VCaP (cell line): ENCODE data around the gene TRIM8.
A peak's percentile ranks its signal among the peaks of the same experiment; 100 is the strongest.

Experiments
- H3K27ac ChIP-seq: fragments of 450-650 bp; 2 replicates; pipeline ENCODE4 v1.5.1; 2017
- TF ChIP-seq, protein P1 (sequence below): fragments of 450-650 bp; conservative IDR thresholded peaks from 2 replicates; pipeline ENCODE4 v1.5.1; 2017; ENCODE audit warnings: mild to moderate bottlenecking, moderate library complexity

TRIM8 gene

DNA sequence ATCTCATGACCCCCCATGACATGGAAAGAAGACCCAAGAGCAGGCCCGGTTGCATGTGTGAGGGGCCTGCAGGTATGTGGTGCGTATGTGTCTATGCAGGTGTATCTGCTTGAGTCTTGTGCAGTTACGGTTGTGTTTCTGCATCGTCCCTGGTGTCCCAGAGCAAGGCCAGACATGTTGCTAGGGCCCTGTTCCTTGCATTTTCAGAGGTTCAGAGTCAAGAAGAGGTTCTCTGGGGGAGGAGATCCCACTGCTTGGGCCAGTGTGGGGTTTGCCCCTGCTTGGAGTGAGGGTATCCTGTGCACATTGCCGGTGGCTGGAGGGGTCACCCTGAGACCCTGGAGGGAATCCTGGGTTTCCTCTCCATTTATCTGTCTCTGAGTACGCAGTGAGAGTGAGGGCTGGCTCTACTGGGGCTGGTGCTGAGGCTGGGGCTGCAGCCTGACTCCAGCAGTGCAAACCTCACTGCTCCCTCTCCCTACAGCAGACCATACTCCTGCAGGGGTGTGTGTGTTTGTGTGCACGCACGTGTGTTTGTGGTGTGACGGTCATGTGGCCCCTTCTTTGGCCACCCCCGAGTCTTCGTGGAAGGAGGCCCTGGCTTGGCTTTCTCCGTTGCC lies 4.1 kb downstream of the TRIM8 start:
- peak overlapping the region; percentile 34; the same call in 1 of the 2 replicates for H3K27ac ChIP-seq
- TF ChIP-seq, protein P1, sequence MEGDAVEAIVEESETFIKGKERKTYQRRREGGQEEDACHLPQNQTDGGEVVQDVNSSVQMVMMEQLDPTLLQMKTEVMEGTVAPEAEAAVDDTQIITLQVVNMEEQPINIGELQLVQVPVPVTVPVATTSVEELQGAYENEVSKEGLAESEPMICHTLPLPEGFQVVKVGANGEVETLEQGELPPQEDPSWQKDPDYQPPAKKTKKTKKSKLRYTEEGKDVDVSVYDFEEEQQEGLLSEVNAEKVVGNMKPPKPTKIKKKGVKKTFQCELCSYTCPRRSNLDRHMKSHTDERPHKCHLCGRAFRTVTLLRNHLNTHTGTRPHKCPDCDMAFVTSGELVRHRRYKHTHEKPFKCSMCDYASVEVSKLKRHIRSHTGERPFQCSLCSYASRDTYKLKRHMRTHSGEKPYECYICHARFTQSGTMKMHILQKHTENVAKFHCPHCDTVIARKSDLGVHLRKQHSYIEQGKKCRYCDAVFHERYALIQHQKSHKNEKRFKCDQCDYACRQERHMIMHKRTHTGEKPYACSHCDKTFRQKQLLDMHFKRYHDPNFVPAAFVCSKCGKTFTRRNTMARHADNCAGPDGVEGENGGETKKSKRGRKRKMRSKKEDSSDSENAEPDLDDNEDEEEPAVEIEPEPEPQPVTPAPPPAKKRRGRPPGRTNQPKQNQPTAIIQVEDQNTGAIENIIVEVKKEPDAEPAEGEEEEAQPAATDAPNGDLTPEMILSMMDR = no peak

DNA sequence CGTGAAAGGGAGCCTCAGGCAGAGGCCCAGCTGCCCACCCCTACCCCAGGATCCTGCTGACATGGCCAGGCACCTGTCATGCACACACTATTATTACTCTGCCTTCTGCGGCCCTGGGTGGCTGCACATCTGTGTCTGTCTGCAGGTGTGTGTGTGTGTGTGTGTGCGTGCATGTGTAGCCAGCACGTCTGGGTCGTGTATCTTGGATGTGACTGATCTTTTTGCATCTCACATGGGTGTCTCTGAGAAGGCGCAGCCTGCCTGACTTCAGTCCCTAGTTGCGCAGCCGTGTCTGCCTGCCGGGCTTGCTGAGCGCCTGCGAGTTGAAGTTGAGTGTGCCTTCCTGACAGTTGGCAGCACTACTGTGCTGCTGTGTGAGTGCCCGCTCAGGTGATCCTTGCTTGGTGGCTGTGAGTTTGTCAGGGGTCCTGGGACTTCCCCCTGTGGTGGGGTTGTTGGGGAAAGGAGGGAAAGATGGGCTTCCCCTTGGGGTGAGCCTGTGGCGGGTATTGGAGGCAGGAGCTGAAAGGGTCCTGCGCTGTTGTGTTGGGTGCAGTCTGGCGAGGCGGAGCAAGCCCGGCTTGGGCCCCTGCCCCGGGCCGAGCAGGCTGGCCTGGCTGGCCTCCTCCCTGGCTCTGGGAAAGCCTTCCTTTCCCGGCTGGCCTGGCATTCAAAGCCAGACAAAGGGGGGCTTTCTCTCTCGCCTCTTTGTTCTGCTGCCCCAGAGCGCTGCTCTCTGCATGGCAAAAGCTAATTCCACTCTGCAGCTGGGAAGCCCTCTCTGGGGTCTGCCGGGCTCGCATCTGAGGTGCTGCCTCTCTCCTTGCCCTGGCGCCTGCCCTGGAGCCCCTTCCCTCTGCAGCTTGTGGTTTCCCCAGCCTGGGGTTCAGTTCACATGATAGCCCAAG lies 4.9 kb downstream of the TRIM8 start:
- TF ChIP-seq, protein P1 = no peak
- peak overlapping the region; percentile 34; the same call in 1 of the 2 replicates for H3K27ac ChIP-seq

DNA sequence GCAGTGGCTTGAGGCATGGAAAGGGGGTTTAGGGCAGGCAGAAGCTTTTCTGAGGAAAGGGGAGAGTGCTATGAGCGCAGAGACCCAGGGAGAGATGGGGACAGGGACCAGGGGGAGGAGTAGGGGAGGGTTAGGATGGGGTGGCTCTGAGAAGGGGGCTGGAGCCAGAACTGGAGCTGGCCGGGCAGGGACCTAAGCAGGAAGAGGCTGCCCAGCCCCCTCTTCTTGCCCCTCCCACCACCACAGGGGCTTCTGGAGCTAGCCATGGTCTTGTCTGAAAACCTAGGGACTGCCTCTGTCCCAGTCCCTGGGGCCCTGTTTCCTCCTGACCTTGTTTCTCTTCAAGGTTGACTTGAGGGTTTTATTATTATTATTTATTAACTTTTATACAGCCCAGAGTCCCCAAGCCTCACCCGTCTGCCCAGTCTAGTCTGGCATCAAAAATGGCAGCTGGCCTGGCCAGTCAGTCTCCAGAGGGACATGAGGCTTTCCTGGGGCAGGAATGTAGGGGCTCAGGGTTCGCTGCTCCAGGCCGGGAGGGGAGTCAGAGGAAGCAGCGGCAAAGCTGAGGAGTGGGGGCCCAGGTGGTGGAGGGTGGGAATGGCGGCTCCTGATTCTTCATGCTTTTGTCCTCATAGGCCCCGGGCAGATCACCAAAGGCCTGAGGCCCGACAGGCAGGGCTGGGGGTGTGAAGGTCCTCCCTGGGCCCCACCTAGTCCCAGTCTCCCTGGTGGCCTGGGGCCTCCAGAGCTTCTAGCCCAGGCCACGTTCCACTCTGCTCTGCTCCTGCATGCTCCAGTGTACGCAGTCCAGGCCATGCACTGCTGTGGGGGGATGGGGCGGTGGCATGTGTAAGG lies 5.7 kb downstream of the TRIM8 start:
- TF ChIP-seq, protein P1 = no peak
- peak overlapping the region; percentile 34; the same call in 1 of the 2 replicates for H3K27ac ChIP-seq

DNA sequence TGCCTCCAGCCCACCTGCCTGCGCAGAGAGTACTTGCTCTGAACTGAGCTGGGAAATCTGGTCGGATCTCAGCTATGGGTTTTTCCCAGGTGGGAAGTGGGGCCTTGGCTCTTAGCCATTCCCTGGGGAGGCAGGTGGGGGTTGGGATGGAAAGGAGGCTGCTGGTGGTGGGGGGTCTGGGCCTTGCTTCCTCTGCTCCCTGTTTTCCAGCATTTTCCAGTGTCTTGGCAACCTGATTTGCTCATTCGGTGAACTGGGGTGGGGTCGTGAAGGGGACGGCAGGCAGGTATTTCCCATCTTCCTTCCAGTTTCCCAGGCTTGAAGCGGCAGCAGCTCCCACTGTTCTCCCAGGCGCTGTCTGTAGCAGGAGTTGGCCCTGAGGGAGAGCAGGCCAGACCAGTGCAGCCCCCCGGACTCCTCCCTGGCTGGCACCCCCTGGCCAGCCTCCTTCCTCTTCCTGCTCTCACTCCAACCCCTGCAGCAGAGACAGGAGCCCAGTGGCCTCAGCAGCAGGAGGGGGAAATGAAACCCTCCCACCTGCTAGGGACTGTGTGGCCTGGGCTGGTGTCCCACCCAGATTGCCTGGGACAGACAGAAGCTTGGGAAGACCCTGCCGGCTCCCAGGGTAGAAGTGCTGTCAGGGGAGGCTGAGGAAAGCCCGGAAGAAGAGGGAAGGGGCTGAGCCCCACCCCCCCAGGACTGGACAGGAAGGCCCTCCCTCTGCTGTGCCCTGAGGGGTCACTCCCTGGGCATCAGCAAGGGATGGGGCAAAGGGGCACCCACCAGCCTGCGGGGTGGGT lies 6.6 kb downstream of the TRIM8 start:
- TF ChIP-seq, protein P1 = no peak
- peak overlapping the region; percentile 34; the same call in 1 of the 2 replicates for H3K27ac ChIP-seq

DNA sequence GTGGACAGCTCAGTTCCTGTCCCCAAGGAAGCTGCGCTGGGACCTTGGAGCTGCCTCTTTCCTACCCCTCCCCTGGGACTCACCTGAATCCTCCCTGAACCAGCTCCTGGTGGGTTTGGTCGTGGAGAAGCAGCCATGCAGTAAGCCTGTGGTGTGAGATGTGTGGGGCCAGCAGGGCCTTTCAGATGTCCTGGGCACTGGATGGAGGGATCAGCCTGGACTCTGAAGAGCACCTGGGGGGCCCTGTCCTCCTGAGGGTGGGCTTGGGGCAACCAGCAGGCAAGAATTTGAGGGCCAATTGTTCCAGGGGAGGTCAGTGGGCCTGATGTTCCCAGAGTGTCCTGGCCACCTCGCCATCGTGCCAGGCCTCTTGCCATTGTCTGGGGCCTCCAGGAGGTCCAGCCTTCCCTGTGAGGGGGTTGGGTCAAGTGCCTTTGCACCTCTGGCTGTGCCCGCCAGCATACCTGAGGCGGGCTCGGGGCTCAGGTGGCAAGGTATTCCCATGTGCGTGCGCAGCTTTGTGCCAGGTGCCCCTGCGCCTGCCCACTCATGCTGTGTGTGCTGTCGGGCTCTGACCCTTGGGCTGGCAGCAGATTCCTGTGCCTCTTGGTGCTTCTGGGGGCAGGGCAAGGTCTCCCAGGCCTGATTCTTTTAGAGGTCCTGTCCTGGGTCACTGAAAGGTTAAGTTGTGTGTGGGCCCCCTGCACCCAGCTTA lies 7.3 kb downstream of the TRIM8 start:
- TF ChIP-seq, protein P1 = no peak
- H3K27ac ChIP-seq = peak overlapping the region; percentile 34; the same call in 1 of the 2 replicates

DNA sequence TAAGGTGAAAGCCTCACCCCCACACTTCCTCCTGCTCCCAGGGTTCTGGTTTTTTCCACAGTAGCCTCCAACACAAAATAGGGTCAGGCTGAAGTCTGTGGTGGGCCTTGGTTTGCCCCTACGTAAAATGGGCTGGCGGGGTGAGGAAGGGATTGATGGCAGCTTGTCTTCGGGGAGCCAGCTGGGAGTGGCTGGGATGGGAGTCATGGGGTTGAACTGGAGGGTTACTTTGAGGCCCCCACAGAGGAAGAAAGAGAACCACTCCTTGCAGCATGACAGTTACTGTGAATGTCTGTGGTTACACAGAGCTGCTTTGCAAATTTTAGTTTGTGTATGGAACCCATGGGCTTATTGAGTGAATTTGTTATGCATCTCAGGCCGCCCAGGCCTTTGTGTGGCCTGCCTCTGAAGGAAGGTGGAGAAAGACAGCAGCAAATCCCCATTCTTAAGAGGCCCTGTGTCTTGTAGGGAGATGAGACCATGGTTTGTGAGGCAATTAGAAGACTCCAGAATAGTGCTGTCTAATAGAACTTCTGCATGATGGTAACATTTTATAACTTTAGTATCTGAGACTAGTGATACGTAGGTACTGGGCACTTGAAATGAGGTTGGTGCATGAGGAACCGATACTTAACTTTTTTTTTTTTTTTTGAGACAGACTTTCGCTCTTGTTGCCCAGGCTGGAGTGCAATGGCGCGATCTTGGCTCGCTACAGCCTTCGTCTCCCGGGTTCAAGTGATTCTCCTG lies 8.1 kb downstream of the TRIM8 start:
- TF ChIP-seq, protein P1 = no peak

More for the DNA sequence above, 8.1 kb downstream of the TRIM8 start:
- H3K27ac ChIP-seq = no peak overlapping the region
